Measurements from ENCODE around the gene CES4A.
"Not testable (repeated sequence)": the region's sequence is repeated elsewhere in the genome, so short reads cannot be mapped to it uniquely, and the experiment has no call there.

CES4A gene

GRCh38 chr16:67022531-67023214, 34.3 kb downstream of the CES4A start:
- peak; percentile 62 for DNase-seq (ENCODE audit: low read depth)

DNA sequence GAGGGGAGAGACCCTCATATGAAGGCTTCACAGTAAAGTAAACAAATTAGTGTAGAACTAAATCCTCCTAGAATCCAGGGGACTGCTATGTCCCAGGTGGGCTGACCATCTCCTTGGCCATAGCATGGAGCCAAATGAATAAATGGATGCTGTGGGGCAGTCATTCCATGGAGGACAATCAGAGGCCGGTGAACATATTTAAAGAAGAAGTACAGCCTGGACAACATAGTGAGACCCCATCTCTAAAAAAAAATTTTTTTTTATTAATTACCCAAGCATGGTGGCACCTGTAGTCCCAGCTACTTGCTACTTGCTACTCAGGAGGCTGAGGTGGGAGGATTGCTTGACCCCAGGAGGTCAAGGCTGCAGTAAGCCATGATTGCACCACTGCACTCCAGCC, 35.3 kb downstream of the CES4A start:
- no peak for DNase-seq (ENCODE audit: low read depth)

- no peak for DNase-seq (ENCODE audit: low read depth)
These were observed 36.2 kb downstream of the CES4A start for GRCh38 chr16:67024384-67025209.

GRCh38 chr16:67025210-67025550, 36.8 kb downstream of the CES4A start:
- no peak for DNase-seq (ENCODE audit: low read depth)

- no peak for DNase-seq (ENCODE audit: low read depth)
These were observed 38.2 kb downstream of the CES4A start for GRCh38 chr16:67026570-67026969.

GRCh38 chr16:67027046-67027445, 38.7 kb downstream of the CES4A start:
- no peak for DNase-seq (ENCODE audit: low read depth)

GRCh38 chr16:67028167-67028695, 39.8 kb downstream of the CES4A start:
- DNase-seq (ENCODE audit: low read depth) = no peak

DNA sequence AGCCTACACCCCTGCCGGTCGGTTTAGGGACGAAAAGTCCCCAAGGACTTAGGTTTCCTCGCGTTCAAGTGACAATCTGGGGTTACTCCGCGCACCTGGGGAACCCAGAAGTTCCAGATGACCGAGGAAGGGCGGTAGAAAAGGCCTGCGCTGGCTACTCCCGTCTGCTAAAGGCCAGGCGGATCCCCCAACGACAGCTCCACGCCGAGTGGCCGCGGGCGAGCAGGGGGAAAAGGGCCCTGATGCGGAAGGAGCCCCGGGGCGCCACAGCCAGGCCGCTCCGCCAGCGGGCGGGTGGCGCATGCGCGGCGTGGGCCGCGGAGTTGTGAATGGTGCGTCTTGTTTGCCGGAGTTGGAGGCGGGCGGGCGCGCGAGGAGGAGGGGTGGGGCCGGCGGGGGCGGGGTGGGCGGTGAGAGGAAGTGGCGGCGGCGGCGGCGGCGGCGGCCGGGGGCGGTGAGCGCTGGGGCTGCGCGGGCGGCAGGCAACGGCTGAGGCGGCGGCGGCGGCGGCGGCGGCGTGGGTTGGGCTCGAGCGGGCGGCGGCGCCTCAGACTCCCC, 40.4 kb downstream of the CES4A start, which contains the start of gene CBFB:
Gene CBFB, plus strand, starts transcription at position 454 of the 558 bp plus-strand sequence. CDS start 259 bp downstream, outside the sequence.
- peak; percentile 92 for DNase-seq (ENCODE audit: low read depth)

DNA sequence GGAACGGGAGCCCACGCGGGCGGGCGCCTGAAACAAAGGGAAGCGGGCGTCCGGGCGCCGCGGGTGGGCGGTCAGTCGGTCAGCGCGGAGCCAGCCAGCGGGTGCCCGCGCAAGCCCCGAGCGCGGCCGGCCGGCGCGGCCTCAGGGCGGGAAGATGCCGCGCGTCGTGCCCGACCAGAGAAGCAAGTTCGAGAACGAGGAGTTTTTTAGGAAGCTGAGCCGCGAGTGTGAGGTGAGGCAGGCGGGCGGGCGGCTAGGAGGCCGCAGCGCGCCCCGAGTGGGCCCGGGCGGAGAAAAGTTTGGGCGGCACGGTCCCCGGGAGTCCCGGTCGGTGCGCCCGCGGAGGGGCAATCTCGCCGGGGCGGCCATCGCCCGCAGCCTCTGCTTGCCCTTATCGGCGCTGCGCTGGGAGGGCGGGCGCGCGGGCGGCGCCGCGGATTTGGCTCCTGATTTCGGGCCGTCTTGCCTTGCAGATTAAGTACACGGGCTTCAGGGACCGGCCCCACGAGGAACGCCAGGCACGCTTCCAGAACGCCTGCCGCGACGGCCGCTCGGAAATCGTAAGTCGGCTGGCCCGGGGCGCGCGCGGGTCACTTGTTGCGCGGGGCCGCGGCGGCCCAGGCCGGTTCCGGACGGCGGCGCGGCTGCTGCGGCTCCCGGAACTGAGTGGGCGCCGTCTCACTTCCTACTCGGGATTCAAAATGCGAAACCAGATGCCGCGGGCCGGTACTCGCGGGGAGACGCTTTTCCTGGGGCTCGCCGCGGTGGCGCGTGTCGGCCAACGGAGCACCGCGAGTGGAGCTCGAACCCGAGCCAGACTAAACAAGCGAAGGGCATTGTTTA, 41.1 kb downstream of the CES4A start:
- DNase-seq (ENCODE audit: low read depth) = peak; percentile 64

GRCh38 chr16:67030221-67030962, 42.0 kb downstream of the CES4A start:
- DNase-seq (ENCODE audit: low read depth) = no peak

- DNase-seq (ENCODE audit: low read depth) = peak; percentile 53
These were observed 46.1 kb downstream of the CES4A start for GRCh38 chr16:67034487-67034886.

GRCh38 chr16:67035364-67035763, 47.0 kb downstream of the CES4A start:
- DNase-seq (ENCODE audit: low read depth) = no peak

DNA sequence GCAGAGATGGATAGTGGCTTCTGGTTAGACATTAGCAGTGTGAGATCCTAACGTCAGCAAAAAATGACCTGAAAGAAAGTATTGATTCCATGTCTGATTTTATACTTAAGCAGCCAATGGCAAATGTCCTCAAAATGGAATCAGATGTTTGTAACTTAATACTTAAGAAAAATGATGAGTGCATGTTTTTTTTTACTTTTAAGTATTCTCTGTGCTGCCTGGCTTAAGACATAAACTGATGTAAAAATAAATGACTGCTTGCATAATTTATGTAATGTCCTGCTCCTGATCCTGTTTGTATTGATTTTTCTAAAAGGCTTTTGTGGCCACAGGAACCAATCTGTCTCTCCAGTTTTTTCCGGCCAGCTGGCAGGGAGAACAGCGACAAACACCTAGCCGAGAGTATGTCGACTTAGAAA, 47.9 kb downstream of the CES4A start:
- no peak for DNase-seq (ENCODE audit: low read depth)

- peak; percentile 34 for DNase-seq (ENCODE audit: low read depth)
These were observed 51.1 kb downstream of the CES4A start for GRCh38 chr16:67039260-67040020.

DNA sequence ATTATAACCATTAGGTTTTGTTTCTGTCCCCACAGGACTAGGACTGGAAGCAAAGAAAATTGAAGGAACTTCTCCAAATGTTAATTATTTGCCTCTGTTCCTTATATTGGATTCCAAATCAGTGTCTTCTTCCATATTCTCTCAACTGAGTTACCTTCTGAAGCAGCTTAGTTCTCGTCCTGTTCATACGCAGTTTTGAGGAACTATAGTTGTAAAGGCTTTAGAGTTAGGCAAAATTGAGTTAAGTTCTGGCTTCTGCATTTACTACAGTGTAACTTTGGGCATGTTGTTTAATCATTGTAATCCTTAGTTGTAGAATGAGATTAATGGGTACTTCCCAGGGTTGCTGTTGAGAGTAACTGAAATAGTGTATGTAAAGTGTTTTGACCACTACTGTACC, 51.8 kb downstream of the CES4A start:
- DNase-seq (ENCODE audit: low read depth) = no peak

- peak; percentile 72 for DNase-seq (ENCODE audit: low read depth)
These were observed 52.5 kb downstream of the CES4A start for GRCh38 chr16:67040906-67041305.

DNA sequence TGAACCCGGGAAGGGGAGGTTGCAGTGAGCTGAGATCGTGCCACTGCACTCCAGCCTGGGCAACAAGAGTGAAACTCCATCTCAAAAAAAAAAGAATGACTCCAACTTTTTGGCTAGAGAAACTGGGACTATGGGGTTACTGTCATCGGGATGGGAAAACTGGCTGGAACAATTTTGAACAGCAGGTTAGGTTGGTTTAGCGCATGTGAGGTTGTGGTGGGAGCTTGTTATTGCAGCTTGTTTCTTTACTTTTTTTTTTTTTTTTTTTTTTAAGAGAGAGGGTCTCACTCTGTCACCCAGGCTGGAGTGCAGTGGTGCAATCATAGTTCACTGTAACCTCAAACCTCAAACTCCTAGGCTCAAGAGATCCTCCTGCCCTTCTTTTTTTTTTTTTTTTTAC, 53.1 kb downstream of the CES4A start:
- not testable (repeated sequence) for DNase-seq (ENCODE audit: low read depth)

GRCh38 chr16:67043420-67043819, 55.0 kb downstream of the CES4A start:
- no peak for DNase-seq (ENCODE audit: low read depth)

- peak; percentile 13 for DNase-seq (ENCODE audit: low read depth)
These were observed 62.4 kb downstream of the CES4A start for GRCh38 chr16:67050796-67051195.

- DNase-seq (ENCODE audit: low read depth) = no peak
These were observed 64.0 kb downstream of the CES4A start for GRCh38 chr16:67052399-67052798.

Measured in EH (cell line).